Measurements from ENCODE around the gene PPA1. TPM values are rescaled to one million over a fixed set of nuclear protein-coding genes. Genes with fewer than 3 reads are reported as not detected.

The PPA1 gene
- 209 to 255 TPM (median 213 TPM) in 5 replicates for total RNA-seq (2022; extraction: Qiagen RNA extraction)

DNA sequence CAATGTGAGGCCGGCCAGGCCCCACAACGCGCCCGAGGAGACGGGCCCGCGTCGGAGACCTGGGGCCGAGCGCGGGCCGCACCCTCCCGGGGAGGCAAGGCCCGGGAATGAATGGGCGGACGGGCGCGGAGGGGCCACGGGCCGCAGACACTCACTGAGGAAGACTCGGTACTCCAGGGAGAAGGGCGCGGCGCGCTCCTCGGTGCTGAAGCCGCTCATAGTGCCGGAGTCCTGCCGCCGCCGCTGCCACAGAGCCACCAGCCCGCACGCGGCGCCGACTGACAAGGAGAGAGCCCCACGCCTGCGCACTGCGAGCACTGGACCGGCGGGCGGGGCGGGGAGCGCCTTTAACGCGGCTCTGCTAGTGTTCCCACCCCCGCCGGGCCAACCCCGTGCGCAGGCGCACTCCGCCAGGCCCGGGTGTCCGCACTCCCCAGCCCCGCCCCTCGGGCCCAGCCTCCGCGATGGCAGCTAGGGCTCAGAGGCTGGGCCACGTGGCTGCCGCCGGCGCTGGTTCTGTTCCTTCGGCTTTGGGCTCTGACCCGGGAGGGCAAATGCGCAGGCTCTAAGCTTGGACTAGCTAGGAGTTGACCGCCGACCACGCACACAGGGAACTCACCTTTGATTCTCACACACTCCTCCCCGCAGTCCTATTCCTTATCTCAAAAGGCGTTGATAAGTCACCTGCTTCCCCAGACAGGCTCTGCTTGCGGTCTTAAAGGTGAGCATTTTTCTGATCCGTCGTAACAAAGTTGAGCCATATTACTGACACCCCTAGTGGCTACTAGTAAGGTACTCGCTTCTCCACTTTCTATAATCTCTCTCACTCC, at the start of gene PPA1:
Gene PPA1, minus strand, starts transcription at position 321 of the 830 bp plus-strand sequence. Its CDS starts 102 bp downstream, at position 219.

Other genes starting within 250 kb of the PPA1 start
- 23.0 to 28.5 TPM (median 27.8 TPM) in 5 replicates for gene MACROH2A2, start 180.6 kb downstream of the PPA1 start, total RNA-seq (2022; extraction: Qiagen RNA extraction)
- gene AIFM2, start 100.6 kb downstream of the PPA1 start, total RNA-seq (2022; extraction: Qiagen RNA extraction) = 29.3 to 39.2 TPM (median 35.9 TPM) in 5 replicates
- gene TYSND1, start 86.7 kb downstream of the PPA1 start, total RNA-seq (2022; extraction: Qiagen RNA extraction) = 10.2 to 18.4 TPM (median 17.7 TPM) in 5 replicates
- 79.1 to 95.9 TPM (median 84.2 TPM) in 5 replicates for gene SAR1A, start 62.9 kb downstream of the PPA1 start, total RNA-seq (2022; extraction: Qiagen RNA extraction)
- gene NPFFR1, start 50.6 kb upstream of the PPA1 start, total RNA-seq (2022; extraction: Qiagen RNA extraction) = 0.02 TPM in 1 of 5 replicates, not detected in the others
- gene LRRC20, start 149.2 kb upstream of the PPA1 start, total RNA-seq (2022; extraction: Qiagen RNA extraction) = 17.0 to 21.5 TPM (median 20.5 TPM) in 5 replicates
- gene EIF4EBP2, start 170.7 kb upstream of the PPA1 start, total RNA-seq (2022; extraction: Qiagen RNA extraction) = 12.2 to 14.5 TPM (median 14.1 TPM) in 5 replicates
- not detected in 5 replicates for gene NODAL, start 208.3 kb upstream of the PPA1 start, total RNA-seq (2022; extraction: Qiagen RNA extraction)
- 5.8 to 7.4 TPM (median 6.7 TPM) in 5 replicates for gene PALD1, start 245.3 kb upstream of the PPA1 start, total RNA-seq (2022; extraction: Qiagen RNA extraction)

Measured in A549 treated with Mapracorat at 1 μM for 4 hours (cell line).